ENCODE data around the gene RETREG2.

RETREG2 gene

GRCh38 chr2:219230059-219230540 is 52.0 kb downstream of the RETREG2 start:
- FAIRE-seq (no peak), DNase-seq (ENCODE audit: insufficient read length, low spot score) (no peak)
- TF ChIP-seq TAF1 (IDR thresholded peaks at IDR 0.05; ENCODE audit: low read depth, low read length) = no peak

DNA sequence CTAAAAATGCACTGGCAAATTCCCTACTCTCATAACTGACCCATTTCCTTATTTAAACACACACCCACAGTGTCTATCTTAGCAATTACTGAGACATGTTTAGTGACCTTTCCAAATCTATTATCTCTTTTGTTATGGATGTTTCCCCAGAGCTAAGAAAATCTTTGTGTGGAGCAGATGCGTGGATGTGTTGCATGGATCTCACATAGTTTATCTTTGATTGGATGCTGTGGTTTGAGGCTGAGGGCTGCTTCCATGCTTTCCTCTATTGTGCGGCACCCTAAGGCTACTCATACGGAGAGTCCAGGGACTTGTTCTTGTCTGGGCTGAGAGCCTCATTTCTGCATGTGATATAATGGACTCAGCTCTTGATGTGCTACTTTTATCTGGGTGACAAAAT is 56.3 kb downstream of the RETREG2 start:
- FAIRE-seq (no peak), DNase-seq (ENCODE audit: insufficient read length, low spot score) (no peak)
- no peak for TF ChIP-seq POLR2AphosphoS5 (IDR thresholded peaks at IDR 0.05; ENCODE audit: low read depth, low read length)
- TF ChIP-seq SPI1 (IDR thresholded peaks at IDR 0.05; ENCODE audit: low read depth, low read length) = no peak
- no peak for TF ChIP-seq PAX5 (IDR thresholded peaks at IDR 0.05; ENCODE audit: insufficient read depth, low read length, severe bottlenecking)
- TF ChIP-seq POLR2A (IDR thresholded peaks at IDR 0.05; ENCODE audit: low read depth, low read length) = no peak
- no peak for TF ChIP-seq TAF1 (IDR thresholded peaks at IDR 0.05; ENCODE audit: low read depth, low read length)
- no peak for TF ChIP-seq POU2F2 (IDR thresholded peaks at IDR 0.05; ENCODE audit: low read depth, low read length)
